ENCODE measurements around the gene BLM.
"Not testable (repeated sequence)": the region's sequence is repeated elsewhere in the genome, so short reads cannot be mapped to it uniquely, and the experiment has no call there.

The BLM gene

GRCh38 chr15:90819390-90819789, 102.2 kb downstream of the BLM start:
- DNase-seq (ENCODE audit: low spot score) (no peak), FAIRE-seq (no peak)

GRCh38 chr15:90819850-90820249, 102.7 kb downstream of the BLM start:
- no peak for DNase-seq (ENCODE audit: low spot score)
- FAIRE-seq = no peak

GRCh38 chr15:90820481-90820880, 103.3 kb downstream of the BLM start:
- DNase-seq (ENCODE audit: low spot score) (no peak), FAIRE-seq (no peak)

GRCh38 chr15:90822204-90822955, 105.2 kb downstream of the BLM start:
- no peak for FAIRE-seq
- DNase-seq (ENCODE audit: low spot score) = no peak

DNA sequence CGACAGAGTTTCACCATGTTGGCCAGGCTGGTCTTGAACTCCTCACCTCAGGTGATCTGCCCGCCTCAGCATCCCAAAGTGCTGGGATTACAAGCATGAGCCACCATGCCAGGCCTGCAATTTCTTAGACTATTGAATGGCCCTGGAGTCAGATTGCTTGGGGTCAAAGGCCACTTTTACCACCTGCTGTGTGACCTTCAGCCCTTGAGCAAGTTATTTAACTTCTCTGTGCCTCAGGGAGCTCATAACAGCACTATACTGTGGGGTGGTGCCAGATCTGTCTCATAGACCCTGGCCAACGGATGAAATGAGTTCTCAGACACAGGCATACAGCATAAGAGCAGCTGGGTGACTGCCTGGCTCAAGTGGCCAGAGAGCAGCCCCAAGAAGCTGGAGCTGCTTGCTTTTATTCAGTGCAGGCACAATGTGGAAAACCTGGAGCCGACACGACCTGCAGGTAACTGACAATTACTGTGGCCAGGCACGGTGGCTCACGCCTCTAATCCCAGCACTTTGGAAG, 106.4 kb downstream of the BLM start:
- DNase-seq (ENCODE audit: low spot score) (no peak), FAIRE-seq (no peak)

- DNase-seq (ENCODE audit: low spot score); FAIRE-seq: not testable (repeated sequence)
Measured at GRCh38 chr15:90825115-90825899, 108.2 kb downstream of the BLM start.

DNA sequence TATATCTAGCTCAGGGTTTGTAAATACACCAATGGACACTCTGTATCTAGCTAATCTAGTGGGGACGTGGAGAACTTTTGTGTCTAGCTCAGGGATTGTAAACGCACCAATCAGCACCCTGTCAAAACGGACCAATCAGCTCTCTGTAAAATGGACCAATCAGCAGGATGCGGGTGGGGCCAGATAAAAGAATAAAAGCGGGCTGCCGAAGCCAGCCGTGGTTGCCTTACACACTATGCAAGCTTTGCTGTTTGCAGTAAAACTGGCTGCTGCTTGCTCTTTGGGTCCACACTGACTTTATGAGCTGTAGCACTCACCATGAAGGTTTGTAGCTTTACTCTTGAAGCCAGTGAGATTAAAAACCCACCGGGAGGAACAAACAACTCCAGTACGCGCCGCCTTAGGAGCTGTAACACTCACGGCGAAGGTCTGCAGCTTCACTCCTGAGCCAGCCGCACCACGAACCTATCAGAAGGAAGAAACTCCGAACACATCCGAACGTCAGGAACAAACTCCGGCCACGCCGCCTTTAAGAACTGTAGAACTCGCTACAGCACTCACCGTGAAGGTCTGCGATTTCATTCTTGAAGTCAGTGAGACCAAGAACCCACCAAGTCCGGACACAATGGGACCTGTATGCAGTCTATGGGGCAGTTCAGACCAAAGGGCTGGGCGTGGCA, 109.2 kb downstream of the BLM start:
- not testable (repeated sequence) for FAIRE-seq; DNase-seq (ENCODE audit: low spot score)

DNA sequence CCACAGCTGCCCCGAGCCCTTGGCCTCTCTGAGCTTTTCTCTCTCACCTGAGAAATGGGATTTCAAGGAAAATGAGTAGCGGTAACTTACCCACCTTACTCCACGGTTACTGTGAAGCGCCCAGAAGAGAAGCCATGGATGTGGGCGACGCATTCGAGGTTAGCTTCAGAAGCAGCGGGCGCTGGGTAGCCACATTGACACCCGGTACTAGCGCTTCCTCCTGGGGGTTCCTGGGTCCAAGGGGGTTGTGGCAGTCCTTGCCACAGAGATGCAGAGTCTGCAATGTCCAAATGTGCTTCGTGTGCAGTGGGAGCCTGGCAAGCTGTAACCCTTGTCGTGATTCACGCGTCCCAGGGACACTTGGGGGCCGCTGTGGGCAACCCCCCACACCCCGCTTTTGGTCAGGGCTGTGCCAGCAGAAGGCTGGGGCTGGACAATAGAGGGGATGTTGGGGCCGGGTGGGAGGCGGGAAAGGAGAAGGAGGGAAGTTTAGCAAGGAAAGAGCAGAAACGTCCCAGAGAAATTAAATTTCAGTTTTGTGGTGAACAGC, 109.8 kb downstream of the BLM start:
- FAIRE-seq (no peak), DNase-seq (ENCODE audit: low spot score) (no peak)

- no peak for FAIRE-seq
- DNase-seq (ENCODE audit: low spot score) = no peak
Measured at GRCh38 chr15:90828111-90828510, 111.0 kb downstream of the BLM start.

GRCh38 chr15:90829126-90829525, 112.0 kb downstream of the BLM start:
- DNase-seq (ENCODE audit: low spot score) (no peak), FAIRE-seq (no peak)

- DNase-seq (ENCODE audit: low spot score) = no peak
Measured at GRCh38 chr15:90829942-90830440, 112.8 kb downstream of the BLM start.

DNA sequence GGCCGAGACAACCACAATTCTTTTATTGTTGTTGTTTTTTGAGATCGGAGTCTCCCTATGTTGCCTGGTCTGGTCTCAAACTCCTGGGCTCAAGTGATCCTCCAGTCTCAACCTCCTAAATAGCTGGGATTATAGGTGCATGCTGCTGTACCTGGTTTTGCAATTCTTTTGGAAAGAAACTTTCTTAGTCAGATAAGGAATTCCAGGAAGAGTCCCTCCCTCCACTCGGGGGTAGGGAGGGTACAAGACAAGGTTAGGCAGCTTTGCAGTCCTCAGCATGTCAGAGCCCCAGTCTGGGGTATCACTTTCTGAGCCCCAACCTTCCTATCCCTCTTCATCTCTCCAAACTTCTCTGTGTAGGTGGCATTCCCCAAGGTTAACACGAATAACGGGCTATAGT, 117.5 kb downstream of the BLM start:
- FAIRE-seq (no peak), DNase-seq (ENCODE audit: low spot score) (no peak)

More at GRCh38 chr15:90829942-90830440, 112.8 kb downstream of the BLM start:
- FAIRE-seq = no peak

DNA sequence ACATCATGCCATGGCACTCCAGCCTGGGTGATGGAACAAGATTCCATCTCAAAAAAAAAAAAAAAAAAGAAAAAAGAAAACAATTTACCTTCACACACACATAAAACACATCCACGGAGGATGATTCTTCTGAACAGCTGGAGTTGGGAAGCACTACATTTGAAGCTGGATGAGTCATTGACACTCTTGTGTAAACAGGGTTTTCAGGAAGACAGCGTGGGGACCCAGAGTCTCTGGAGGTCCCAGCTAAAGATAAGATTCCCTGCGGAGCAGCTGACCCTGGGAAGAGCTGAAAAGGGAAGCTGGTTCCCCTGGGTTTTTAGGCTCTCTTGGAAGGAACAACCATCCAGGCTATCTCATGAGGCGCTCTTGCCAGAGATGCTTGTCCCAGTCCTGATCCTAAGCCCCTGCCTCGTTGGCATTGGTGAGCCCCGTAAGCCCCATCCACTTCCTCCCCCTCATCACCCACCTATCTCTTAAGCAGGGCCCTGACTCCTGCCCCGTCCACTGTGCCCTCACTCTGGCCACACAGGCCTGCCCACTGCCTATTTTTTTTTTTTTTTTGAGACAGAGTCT, 119.2 kb downstream of the BLM start:
- DNase-seq (ENCODE audit: low spot score) (peak; percentile 43), FAIRE-seq (no peak)

GRCh38 chr15:90837094-90837493, 119.9 kb downstream of the BLM start:
- DNase-seq (ENCODE audit: low spot score) = no peak
- no peak for FAIRE-seq

GRCh38 chr15:90838139-90838538, 121.0 kb downstream of the BLM start:
- no peak for DNase-seq (ENCODE audit: low spot score)
- FAIRE-seq = no peak

DNA sequence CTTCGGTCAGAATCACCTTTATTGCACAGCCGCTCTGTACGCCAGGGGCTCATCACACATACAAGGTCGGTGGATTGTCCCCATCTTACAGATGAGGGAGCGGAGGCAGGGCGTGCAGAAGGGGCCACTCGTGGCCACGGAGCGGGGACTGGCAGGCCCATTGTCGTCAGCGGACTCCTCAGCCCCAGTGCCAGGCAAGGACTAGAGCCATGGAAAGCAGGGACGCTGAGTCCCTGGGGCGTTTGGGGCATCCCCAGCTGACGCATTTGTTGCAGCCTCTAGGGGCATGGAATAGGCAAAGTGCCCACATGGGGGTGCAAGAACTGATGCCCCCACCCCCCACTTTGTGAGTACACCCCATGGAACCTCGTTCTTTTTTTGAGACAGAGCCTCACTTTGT, 121.4 kb downstream of the BLM start:
- DNase-seq (ENCODE audit: low spot score) (no peak), FAIRE-seq (no peak)

- FAIRE-seq = no peak
- DNase-seq (ENCODE audit: low spot score) = peak; percentile 50
Measured at GRCh38 chr15:90839187-90840071, 122.3 kb downstream of the BLM start.

- no peak for FAIRE-seq
- DNase-seq (ENCODE audit: low spot score) = no peak
Measured at GRCh38 chr15:90840157-90840855, 123.2 kb downstream of the BLM start.

- FAIRE-seq = no peak
- DNase-seq (ENCODE audit: low spot score) = no peak
Measured at GRCh38 chr15:90840954-90841353, 123.8 kb downstream of the BLM start.
